HepG2 (cell line): ENCODE measurements around the gene FAM171A2. TPM values are rescaled to one million over a fixed set of nuclear protein-coding genes. Genes with fewer than 3 reads are reported as not detected.

ENCODE experiments used
- ATRX ChIP-seq: sonication (generic); formaldehyde crosslinking; IDR thresholded peaks from 2 replicates; pipeline ENCODE4 v1.4.0; 2020; ENCODE audit warnings: missing genetic modification reagents, borderline replicate concordance
- CREM ChIP-seq, 2 experiments: sonication (generic) in 1 of 2; formaldehyde crosslinking in 1 of 2; IDR thresholded peaks; 2 replicates each; pipeline versions ENCODE4 v1.4.0 to v1.6.1; 2016 to 2020; ENCODE audit warnings: antibody characterized with exemption in 1 of 2, mild to moderate bottlenecking in 1 of 2, missing genetic modification reagents in 1 of 2
- EEA1 ChIP-seq: sonication (generic); formaldehyde crosslinking; IDR thresholded peaks from 2 replicates; pipeline ENCODE4 v1.5.1; 2020; ENCODE audit warnings: mild to moderate bottlenecking, missing genetic modification reagents, borderline replicate concordance
- JUND ChIP-seq: sonication (generic); formaldehyde crosslinking; IDR thresholded peaks from 2 replicates; pipeline ENCODE4 v1.8.0; 2022; ENCODE audit warnings: mild to moderate bottlenecking, missing genetic modification reagents
- KAT8 ChIP-seq: IDR thresholded peaks from 2 replicates; pipeline ENCODE4 v1.6.1; 2016; ENCODE audit warnings: missing genetic modification reagents, missing compliant biosample characterization
- KLF16 ChIP-seq, 2 experiments: sonication (generic) in 1 of 2; formaldehyde crosslinking in 1 of 2; IDR thresholded peaks; 2 replicates each; pipeline versions ENCODE4 v1.6.1 to v1.8.0; 2016 to 2023; ENCODE audit warnings: missing genetic modification reagents in 2 of 2, missing compliant biosample characterization in 1 of 2
- NFYB ChIP-seq: sonication (generic); formaldehyde crosslinking; IDR thresholded peaks from 2 replicates; pipeline ENCODE4 v1.4.0; 2020; ENCODE audit warnings: missing genetic modification reagents
- NR2C2 ChIP-seq: sonication (generic); formaldehyde crosslinking; IDR thresholded peaks from 2 replicates; pipeline ENCODE4 v1.4.0; 2020; ENCODE audit warnings: missing genetic modification reagents, mild to moderate bottlenecking, moderate library complexity, borderline replicate concordance
- POGZ ChIP-seq: sonication (generic); formaldehyde crosslinking; IDR thresholded peaks from 2 replicates; pipeline ENCODE4 v1.4.0; 2020; ENCODE audit warnings: mild to moderate bottlenecking, missing genetic modification reagents
- SPEN ChIP-seq: sonication (generic); formaldehyde crosslinking; IDR thresholded peaks from 2 replicates; pipeline ENCODE4 v1.5.1; 2020; ENCODE audit warnings: low read depth, mild to moderate bottlenecking, missing genetic modification reagents
- ZBTB26 ChIP-seq: IDR thresholded peaks from 2 replicates; pipeline ENCODE4 v1.6.1; 2016; ENCODE audit warnings: missing compliant biosample characterization, missing genetic modification reagents, borderline replicate concordance
- ZFP36L1 ChIP-seq: sonication (generic); formaldehyde crosslinking; IDR thresholded peaks from 2 replicates; pipeline ENCODE4 v1.8.0; 2022; ENCODE audit warnings: mild to moderate bottlenecking, missing genetic modification reagents, moderate library complexity
- ZNF142 ChIP-seq: sonication (generic); formaldehyde crosslinking; IDR thresholded peaks from 2 replicates; pipeline ENCODE4 v1.4.0; 2020; ENCODE audit warnings: missing genetic modification reagents
- ZNF17 ChIP-seq: sonication (generic); formaldehyde crosslinking; IDR thresholded peaks from 2 replicates; pipeline ENCODE4 v1.5.0; 2020; ENCODE audit warnings: mild to moderate bottlenecking, missing genetic modification reagents
- ZNF549 ChIP-seq: sonication (generic); formaldehyde crosslinking; IDR thresholded peaks from 2 replicates; pipeline ENCODE4 v1.5.0; 2020; ENCODE audit warnings: missing genetic modification reagents
- ZNF687 ChIP-seq: sonication (generic); formaldehyde crosslinking; IDR thresholded peaks from 2 replicates; pipeline ENCODE4 v1.5.1; 2020; ENCODE audit warnings: mild to moderate bottlenecking, missing genetic modification reagents, moderate library complexity
- ZNF772 ChIP-seq: sonication (generic); formaldehyde crosslinking; IDR thresholded peaks from 2 replicates; pipeline ENCODE4 v1.5.0; 2020; ENCODE audit warnings: mild to moderate bottlenecking, missing genetic modification reagents
- ZSCAN12 ChIP-seq: sonication (generic); formaldehyde crosslinking; IDR thresholded peaks from 2 replicates; pipeline ENCODE4 v1.9.0; 2021; ENCODE audit warnings: mild to moderate bottlenecking, missing genetic modification reagents
- polyA plus RNA-seq, 8 experiments: library from polyadenylated mRNA; depleted of rRNA in 3 of 8; stranded (reverse) in 7 of 8; unstranded in 1 of 8; fragments of >200 nt; fragmentation: Illumina TruSeq in 4 of 8; extraction: Trizol in 4 of 8; gene quantifications; 2 replicates each; pipeline versions ENCODE4 v1.2.1 to v1.2.3, GENCODE V29; 2011 to 2016; ENCODE audit warnings: low read depth in 4 of 8, missing spikeins in 1 of 8, mixed read lengths in 1 of 8; ENCODE audit not compliant: insufficient read depth in 1 of 8
- total RNA-seq, 5 experiments: library from RNA; depleted of rRNA; stranded (reverse); fragments of >200 nt; fragmentation: Illumina TruSeq; extraction: Trizol; gene quantifications; 2 replicates each; pipeline ENCODE4 v1.2.3, GENCODE V29; 2016; ENCODE audit warnings: low read depth in 1 of 5

Gene FAM171A2
- total and polyA plus RNA-seq, 2 of the 13 experiments (the other 11 are each of a cell fraction or from before 2014, with no cell fraction given): 1.8 to 3.6 TPM

GRCh38 chr17:44308320-44308818 lies 55.3 kb downstream of the FAM171A2 start, which contains the start of gene RUNDC3A (continued):
- TF ChIP-seq ZNF772 (CRISPR knock-in tag) (0 out of 2 replicates have a peak, but pooled peaks have one; percentile 20), SPEN (no peak; the same call in 1 of the 2 replicates), ZNF142 (CRISPR knock-in tag) (0 out of 2 replicates have a peak, but pooled peaks have one; percentile 75), NFYB (CRISPR knock-in tag) (peak; percentile 71), ZBTB26 (peak; percentile 70; the same call in 1 of the 2 replicates), EEA1 (CRISPR knock-in tag) (no peak), ATRX (no peak), ZNF687 (CRISPR knock-in tag) (peak; percentile 65), POGZ (CRISPR knock-in tag) (peak; percentile 49), ZSCAN12 (CRISPR knock-in tag) (peak; percentile 96), ZNF17 (CRISPR knock-in tag) (no peak), NR2C2 (CRISPR knock-in tag) (no peak), JUND (CRISPR knock-in tag) (peak; percentile 69; the same call in 1 of the 2 replicates), CREM (IDR thresholded peaks at IDR 0.05) (peak; percentile 75), CREM (CRISPR knock-in tag; IDR thresholded peaks at IDR 0.05) (peak; percentile 46; the same call in 1 of the 2 replicates), KLF16 (CRISPR knock-in tag; IDR thresholded peaks at IDR 0.05) (peak in 1 of 2 experiments; percentile 96; a peak in 2 of 4 replicates), ZFP36L1 (CRISPR knock-in tag) (0 out of 2 replicates have a peak, but pooled peaks have one; percentile 66), ZNF549 (no peak), KAT8 (CRISPR knock-in tag) (peak; percentile 75)
